LNCaP clone FGC (cell line): Measurements from ENCODE around the gene LSAMP.

Experiments
- DNase-seq: peaks from one replicate; pipeline ENCODE4 v3.0.0-alpha.2; 2011; ENCODE audit warnings: low read depth
- H3K4me3 ChIP-seq: 2 replicates; pipeline ENCODE4 v1.5.1; 2011; ENCODE audit warnings: mild to moderate bottlenecking, low read depth, low read length, control low read depth
- CTCF ChIP-seq: IDR thresholded peaks from 2 replicates; pipeline ENCODE4 v1.5.1; 2012; ENCODE audit warnings: mild to moderate bottlenecking; ENCODE audit not compliant: control insufficient read depth, insufficient read depth; ENCODE audit errors: extremely low read depth

LSAMP gene

GRCh38 chr3:116285781-116286421 is 159.4 kb downstream of the LSAMP start:
- DNase-seq: no peak
- no peak for TF ChIP-seq CTCF
- H3K4me3 ChIP-seq: no peak overlapping the region

- no peak for DNase-seq
- no peak for TF ChIP-seq CTCF
- no peak overlapping the region for H3K4me3 ChIP-seq
Measured at GRCh38 chr3:116281313-116282143, 163.8 kb downstream of the LSAMP start.

DNA sequence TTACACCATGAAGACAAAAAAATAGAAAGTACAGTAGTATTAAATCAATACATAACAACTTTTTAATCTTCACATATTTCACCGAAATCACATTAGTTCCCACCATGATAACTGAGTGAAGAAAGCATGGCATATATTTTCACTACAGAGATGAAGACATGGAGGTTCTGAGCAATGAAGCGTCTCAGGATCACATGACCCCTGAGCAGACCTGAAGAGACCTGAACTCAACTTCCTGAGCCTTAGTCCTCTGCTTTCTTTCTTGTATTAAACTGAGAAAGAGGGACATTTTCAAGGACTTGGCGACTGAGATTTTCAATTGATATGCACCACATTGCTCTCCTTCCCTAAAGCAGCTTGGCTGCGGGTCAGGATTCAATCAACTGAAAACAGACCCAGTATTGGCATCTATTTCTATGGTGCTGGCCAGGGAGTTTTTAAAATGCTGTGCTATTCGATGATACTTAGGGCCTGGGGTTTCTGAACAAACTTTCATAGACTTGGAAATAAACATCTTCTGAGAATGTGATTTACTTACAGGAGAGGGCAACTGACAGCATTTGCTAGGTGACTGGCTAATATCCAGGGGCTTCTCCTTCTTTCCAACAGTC is 165.1 kb downstream of the LSAMP start:
- no peak for DNase-seq
- H3K4me3 ChIP-seq: no peak overlapping the region
- no peak for TF ChIP-seq CTCF

DNA sequence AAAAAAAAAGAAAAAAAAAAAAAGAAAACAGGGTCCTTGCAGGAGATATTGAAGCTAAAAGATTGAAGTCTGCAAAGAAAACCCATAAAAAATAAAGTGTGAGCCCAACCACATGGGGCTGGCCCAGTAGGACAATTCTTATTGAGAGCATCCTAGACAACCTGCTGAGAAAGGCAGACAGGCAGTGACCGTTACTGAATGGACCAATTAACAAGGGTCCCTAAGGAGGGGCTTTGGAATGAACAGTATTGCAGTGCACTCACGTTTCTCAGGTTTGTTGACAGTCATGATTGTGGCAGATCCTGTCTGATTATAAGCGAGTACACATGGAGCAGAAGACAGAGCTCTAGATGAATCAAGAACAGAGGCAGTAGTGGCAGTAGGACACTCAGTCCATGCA is 168.6 kb downstream of the LSAMP start:
- no peak for TF ChIP-seq CTCF
- H3K4me3 ChIP-seq: no peak overlapping the region
- DNase-seq: no peak

- H3K4me3 ChIP-seq: no peak overlapping the region
- no peak for DNase-seq
- TF ChIP-seq CTCF: no peak
Measured at GRCh38 chr3:116270056-116270455, 175.2 kb downstream of the LSAMP start.

GRCh38 chr3:116267116-116267515 is 178.2 kb downstream of the LSAMP start:
- H3K4me3 ChIP-seq: no peak overlapping the region
- no peak for DNase-seq
- no peak for TF ChIP-seq CTCF
